CD4-positive, alpha-beta T cell (primary cell): ENCODE results near the gene MBTPS1. TPM values are rescaled to one million over a fixed set of nuclear protein-coding genes. Genes with fewer than 3 reads are reported as not detected.
"Not testable (repeated sequence)": the region's sequence is repeated elsewhere in the genome, so short reads cannot be mapped to it uniquely, and the experiment has no call there.

ENCODE experiments used
- ATAC-seq: fragments of 200-7000 bp; cut with Tn5 transposase; one replicate; pipeline ENCODE4 v1.10.0; 2022; ENCODE audit warnings: mild to moderate bottlenecking; ENCODE audit not compliant: poor library complexity
- CTCF ChIA-PET: fragments of 350-600 bp; sonication (Branson Sonifier 250); formaldehyde crosslinking; loops from one replicate; lab custom pipeline; 2021; ENCODE audit warnings: antibody characterized with exemption, inconsistent platforms; lab: Charles Lee
- POLR2A ChIA-PET: fragments of 350-600 bp; sonication (Branson Sonifier 250); formaldehyde crosslinking; loops from one replicate; lab custom pipeline; 2021; ENCODE audit warnings: antibody characterized with exemption, inconsistent platforms; lab: Charles Lee
- DNase-seq, 14 experiments: peaks; one replicate each; pipeline ENCODE4 v3.0.0-alpha.2; 2013 to 2020; ENCODE audit warnings: mixed read lengths in 2 of 14
- H3K27ac ChIP-seq, 2 donors: one replicate each; pipeline versions ENCODE4 v1.5.1 to v1.7.0; 2013; ENCODE audit warnings: low read length in 2 of 2, low read depth in 1 of 2, mild to moderate bottlenecking in 1 of 2
- H3K27me3 ChIP-seq, 2 experiments: 1 replicate in 1 of 2; 2 replicates in 1 of 2; pipeline versions ENCODE4 v1.6.1 to v1.7.0; 2013; ENCODE audit warnings: low read length in 2 of 2, control low read depth in 1 of 2, mild to moderate bottlenecking in 1 of 2, moderate library complexity in 1 of 2; ENCODE audit not compliant: insufficient read depth in 2 of 2, control insufficient read depth in 1 of 2
- H3K36me3 ChIP-seq: one replicate; pipeline ENCODE4 v1.6.1; 2013; ENCODE audit warnings: low read length, control low read depth; ENCODE audit not compliant: insufficient read depth
- H3K4me1 ChIP-seq: one replicate; pipeline ENCODE4 v1.6.1; 2013; ENCODE audit warnings: low read length, control low read depth; ENCODE audit not compliant: insufficient read depth
- H3K4me3 ChIP-seq: one replicate; pipeline ENCODE4 v1.5.1; 2013; ENCODE audit warnings: mild to moderate bottlenecking, low read length, moderate library complexity
- H3K9me3 ChIP-seq, 2 experiments: 1 replicate in 1 of 2; 2 replicates in 1 of 2; pipeline versions ENCODE4 v1.6.1 to v1.7.0; 2013; ENCODE audit warnings: low read length in 2 of 2, mild to moderate bottlenecking in 2 of 2, control low read depth in 1 of 2, moderate library complexity in 1 of 2; ENCODE audit not compliant: control insufficient read depth in 1 of 2, insufficient read depth in 1 of 2
- H3K27ac Mint-ChIP-seq: one replicate; pipeline ENCODE4 v1.8.0; 2020; ENCODE audit warnings: mixed read lengths
- H3K27me3 Mint-ChIP-seq: one replicate; pipeline ENCODE4 v1.8.0; 2021; ENCODE audit warnings: mixed read lengths
- H3K36me3 Mint-ChIP-seq: one replicate; pipeline ENCODE4 v1.8.0; 2021; ENCODE audit warnings: low read depth, mixed read lengths
- H3K4me1 Mint-ChIP-seq: one replicate; pipeline ENCODE4 v1.8.0; 2021; ENCODE audit warnings: low read depth, mixed read lengths
- H3K4me3 Mint-ChIP-seq: one replicate; pipeline ENCODE4 v1.8.0; 2020; ENCODE audit warnings: mild to moderate bottlenecking, mixed read lengths
- H3K9me3 Mint-ChIP-seq: one replicate; pipeline ENCODE4 v1.8.0; 2020; ENCODE audit warnings: mixed read lengths
- CTCF ChIP-seq: fragments of 200-600 bp; IDR thresholded peaks from one replicate; pipeline ENCODE4 v1.8.0; 2022; ENCODE audit warnings: antibody characterized with exemption, mild to moderate bottlenecking
- intact Hi-C, 2 experiments: fragments of 100-400 bp; cut with DNase I in 1 of 2; cut with micrococcal nuclease in 1 of 2; formaldehyde crosslinking; loops; one replicate each; pipeline versions ENCODE4 v1.15.1 to v1.9.0; 2023 to 2025; cut with DNase I, micrococcal nuclease
- total RNA-seq, 174 experiments: library from RNA in 2 of 174; stranded (reverse) in 2 of 174; gene quantifications; one replicate each; pipeline ENCODE4 v1.2.3 and lab custom pipeline; 2021 to 2026

The MBTPS1 gene
- total RNA-seq, 2 experiments from 2014 or later: 121 to 122 TPM

GRCh38 chr16:84119368-84119767 is 2.6 kb upstream of the MBTPS1 start:
- Histone ChIP-seq H3K4me3 (no peak overlapping the region), H3K27me3 (no peaks in the 10 kb centered on the region), H3K4me1 (peaks cover 27% of the 10 kb centered on the region), H3K9me3 (no peaks in the 10 kb centered on the region), H3K27ac (no peak overlapping the region), H3K36me3 (no peaks in the 10 kb centered on the region)
- DNase-seq: no peak
- H3K4me1 Mint-ChIP-seq: peaks cover 27% of the 10 kb centered on the region
- no peak overlapping the region for H3K27ac Mint-ChIP-seq
- peak overlapping the region; percentile 45 for H3K4me3 Mint-ChIP-seq
- ChIA-PET CTCF (interaction anchor here (5.4 kb wide), 1 partner anchor 68 kb away, joined by 44 read pairs; the partner anchor contains the start of gene TAF1C), POLR2A (no interaction called here)
- H3K27me3 Mint-ChIP-seq: no peaks in the 10 kb centered on the region
- intact Hi-C loops: loop anchor here in 1 of 2 experiments (1.0 to 10.0 kb wide), 2 partner anchors 70 to 895 kb away; partner anchors contain the start of gene ZDHHC7
- H3K36me3 Mint-ChIP-seq: peaks cover 27% of the 10 kb centered on the region
- TF ChIP-seq CTCF: no peak
- H3K9me3 Mint-ChIP-seq: no peaks in the 10 kb centered on the region
- no peak for ATAC-seq

GRCh38 chr16:84118315-84118714 is 1.6 kb upstream of the MBTPS1 start:
- H3K4me3 ChIP-seq, H3K9me3 ChIP-seq, H3K27ac ChIP-seq, ATAC-seq, DNase-seq, H3K9me3 Mint-ChIP-seq, H3K36me3 ChIP-seq, H3K27me3 Mint-ChIP-seq, H3K27me3 ChIP-seq: not testable (repeated sequence)
- H3K4me1 Mint-ChIP-seq: peaks cover 31% of the 10 kb centered on the region
- peaks cover 21% of the 10 kb centered on the region for H3K36me3 Mint-ChIP-seq
- intact Hi-C loops: loop anchor here in 1 of 2 experiments (10.0 kb wide), 1 partner anchor 896 kb away; the partner anchor contains the start of gene ZDHHC7
- peaks cover 33% of the 10 kb centered on the region for H3K4me1 ChIP-seq
- peak overlapping the region; percentile 63 for H3K27ac Mint-ChIP-seq
- ChIA-PET POLR2A (interaction anchor here (2.6 to 3.2 kb wide), 3 partner anchors 13 to 69 kb away, joined by 9 to 36 read pairs (median 13); partner anchors contain the start of gene TAF1C), CTCF (interaction anchor here (3.1 to 5.4 kb wide), 2 partner anchors 34 to 69 kb away, joined by 14 to 44 read pairs; partner anchors contain the start of gene TAF1C)
- H3K4me3 Mint-ChIP-seq: peak overlapping the region; percentile 77

GRCh38 chr16:84117494-84117843 is 727 bp upstream of the MBTPS1 start:
- H3K36me3 Mint-ChIP-seq: peaks cover 14% of the 10 kb centered on the region
- no peaks in the 10 kb centered on the region for H3K27me3 ChIP-seq
- peak overlapping the region; percentile 74 to 84 for H3K27ac ChIP-seq
- peaks cover 33% of the 10 kb centered on the region for H3K4me1 ChIP-seq
- TF ChIP-seq CTCF: no peak
- H3K4me3 Mint-ChIP-seq: peak overlapping the region; percentile 96
- ChIA-PET CTCF (interaction anchor here (0.5 to 5.4 kb wide), 8 partner anchors 24 to 853 kb away, joined by 3 to 44 read pairs (median 10); partner anchors contain the start of genes DNAAF1, HSDL1 and TAF1C), POLR2A (interaction anchor here (0.8 to 3.2 kb wide), 13 partner anchors 12 to 910 kb away, joined by 3 to 38 read pairs (median 7); partner anchors contain the start of genes DNAAF1, HSDL1, KIAA0513 and KLHL36)
- no peaks in the 10 kb centered on the region for H3K27me3 Mint-ChIP-seq
- ATAC-seq (no peak), DNase-seq (peak in 8 of 14 experiments; percentile 7 to 63 (median 21))
- H3K4me3 ChIP-seq: peak overlapping the region; percentile 91
- no peaks in the 10 kb centered on the region for H3K36me3 ChIP-seq
- H3K4me1 Mint-ChIP-seq: peaks cover 34% of the 10 kb centered on the region
- H3K9me3 Mint-ChIP-seq: no peaks in the 10 kb centered on the region
- no peaks in the 10 kb centered on the region for H3K9me3 ChIP-seq
- H3K27ac Mint-ChIP-seq: peak overlapping the region; percentile 98
- intact Hi-C loops: loop anchor here (1.0 to 10.0 kb wide), 6 partner anchors 27 to 897 kb away; partner anchors contain the start of genes TAF1C (in 2 of the 2), DNAAF1 (in 1 of the 2), HSDL1 (in 1 of the 2) and ZDHHC7 (in 1 of the 2)
